ENCODE data around the gene BMP7. TPM values are rescaled to one million over a fixed set of nuclear protein-coding genes. Genes with fewer than 3 reads are reported as not detected.

Gene BMP7
- total and polyA plus RNA-seq, 2 donors (not counting 3 experiments of a cell fraction or from before 2014, with no cell fraction given), result not detected

DNA sequence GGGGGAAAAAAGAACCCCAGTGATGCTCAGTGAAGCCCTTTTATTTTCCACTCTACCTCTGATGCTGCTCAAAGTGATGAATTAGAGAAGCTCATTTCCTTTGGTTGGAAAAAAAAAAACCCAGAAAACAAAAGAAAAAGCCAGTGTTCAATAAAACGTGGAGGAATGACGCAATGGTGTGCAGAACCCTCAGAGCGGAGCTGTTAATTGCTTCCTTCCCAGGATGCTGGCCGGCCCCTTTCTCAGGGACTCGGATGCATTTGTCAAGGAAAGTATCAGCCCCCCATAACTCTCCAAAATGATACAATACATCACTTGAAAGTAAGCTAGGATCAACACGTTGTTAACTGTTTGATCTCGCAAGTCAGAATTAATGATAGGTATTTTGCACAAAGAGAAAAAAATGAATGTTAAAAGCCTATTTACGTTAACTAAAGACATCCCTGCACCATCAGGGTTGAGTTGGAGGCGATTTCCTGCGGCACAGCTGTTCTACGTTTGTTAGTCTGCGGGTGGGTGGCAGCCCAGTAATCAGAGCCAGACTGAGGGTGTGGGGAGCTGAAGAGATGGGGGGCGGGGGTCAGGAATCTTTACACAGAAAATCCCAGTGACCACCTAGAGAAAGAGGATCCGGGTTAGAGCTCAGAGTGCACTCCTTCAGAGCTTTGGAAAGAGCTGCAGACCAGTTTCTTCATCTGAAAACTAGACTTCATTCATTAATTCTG is 132.4 kb downstream of the BMP7 start:
- Histone ChIP-seq H3K4me2 (ENCODE audit: insufficient read depth, low read length) (no peak overlapping the region), H3K9me3 (replicated peaks; ENCODE audit: control insufficient read depth, insufficient read depth, low read length) (no peaks in the 10 kb centered on the region), H3K79me2 (ENCODE audit: control insufficient read depth, insufficient read depth, low read length) (no peaks in the 10 kb centered on the region), H3K27ac (ENCODE audit: insufficient read depth, low read depth, low read length) (no peak overlapping the region), H3K9ac (replicated peaks; ENCODE audit: extremely low read depth, insufficient read depth, low read length) (no peak overlapping the region), H3K36me3 (ENCODE audit: control insufficient read depth in 2 of 2, extremely low read depth in 1 of 2, insufficient read depth in 2 of 2, low read length in 2 of 2) (no peaks in the 10 kb centered on the region), H3K4me3 (replicated peaks in 1 of 3; ENCODE audit: insufficient read depth in 1 of 3, low read depth in 1 of 3, low read length in 3 of 3) (no peak overlapping the region), H4K20me1 (replicated peaks; ENCODE audit: control insufficient read depth, extremely low read depth, insufficient read depth, low read length) (no peaks in the 10 kb centered on the region), H3K27me3 (ENCODE audit: control insufficient read depth in 2 of 2, insufficient read depth in 2 of 2, low read length in 2 of 2) (no peaks in the 10 kb centered on the region), H3K9me1 (replicated peaks; ENCODE audit: control insufficient read depth, extremely low read depth, insufficient read depth, low read length) (no peaks in the 10 kb centered on the region), H2AFZ (ENCODE audit: low read depth, low read length) (no peak overlapping the region), H3K4me1 (ENCODE audit: control insufficient read depth, extremely low read depth, insufficient read depth, low read length) (no peaks in the 10 kb centered on the region)
- ChIA-PET CTCF (no interaction called here), POLR2A (no interaction called here)
- TF ChIP-seq MYC (IDR thresholded peaks at IDR 0.05; ENCODE audit: low read depth, low read length) (no peak), EZH2 (IDR thresholded peaks at IDR 0.05; ENCODE audit: borderline replicate concordance, low read depth, low read length, severe bottlenecking) (no peak), POLR2A (IDR thresholded peaks at IDR 0.05; ENCODE audit: low read depth, low read length) (no peak), GATA2 (IDR thresholded peaks at IDR 0.05; ENCODE audit: insufficient read depth, insufficient read length, low read depth, low read length) (no peak), FOS (IDR thresholded peaks at IDR 0.05; ENCODE audit: borderline replicate concordance, insufficient read depth, low read length) (no peak), CTCF (IDR thresholded peaks at IDR 0.05; ENCODE audit: extremely low read depth in 1 of 2, insufficient read depth in 1 of 2, low read depth in 1 of 2, low read length in 2 of 2) (no peak), JUN (IDR thresholded peaks at IDR 0.05; ENCODE audit: borderline replicate concordance, insufficient read depth, insufficient read length, low read depth) (no peak), POLR2AphosphoS5 (IDR thresholded peaks at IDR 0.05; ENCODE audit: insufficient read depth, low read depth, low read length) (no peak)
- TF ChIP-seq, protein P1, sequence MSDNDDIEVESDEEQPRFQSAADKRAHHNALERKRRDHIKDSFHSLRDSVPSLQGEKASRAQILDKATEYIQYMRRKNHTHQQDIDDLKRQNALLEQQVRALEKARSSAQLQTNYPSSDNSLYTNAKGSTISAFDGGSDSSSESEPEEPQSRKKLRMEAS (IDR thresholded peaks at IDR 0.05; ENCODE audit: insufficient read depth, insufficient read length), result no peak
- FAIRE-seq (no peak), DNase-seq (ENCODE audit: low read depth, low spot score) (no peak)
- no TSS peak for BruUV-seq (replicated peaks)
- dilution Hi-C loops (cut with MboI; ENCODE audit: extremely low pct_ligation_motif_present, low sequenced_read_pairs) (no loop called here), intact Hi-C loops (cut with micrococcal nuclease) (no loop called here)

All from endothelial cell of umbilical vein (primary cell).